T-helper 17 cell (primary cell): Measurements from ENCODE around the gene MGP. TPM values are rescaled to one million over a fixed set of nuclear protein-coding genes. Genes with fewer than 3 reads are reported as not detected.

Experiments
- ATAC-seq: fragments of 150-1000 bp; cut with Tn5 transposase; 2 replicates; pipeline ENCODE4 v1.10.0; 2021; ENCODE audit warnings: mild to moderate bottlenecking, moderate library complexity
- DNase-seq, 3 donors: peaks; one replicate each; pipeline versions ENCODE4 v3.0.0 to v3.0.0-alpha.2; 2020 to 2021
- H3K9me3 ChIP-seq: one replicate; pipeline ENCODE4 v1.7.0; 2013; ENCODE audit warnings: low read length, mild to moderate bottlenecking; ENCODE audit not compliant: control insufficient read depth, poor library complexity, severe bottlenecking
- H3K27ac Mint-ChIP-seq: one replicate; pipeline ENCODE4 v1.8.0; 2022; ENCODE audit warnings: mild to moderate bottlenecking, moderate library complexity, mixed read lengths
- H3K27me3 Mint-ChIP-seq: one replicate; pipeline ENCODE4 v1.8.0; 2022; ENCODE audit warnings: mixed read lengths
- H3K36me3 Mint-ChIP-seq: one replicate; pipeline ENCODE4 v1.8.0; 2022; ENCODE audit warnings: low read depth, mixed read lengths
- H3K4me1 Mint-ChIP-seq: one replicate; pipeline ENCODE4 v1.8.0; 2022; ENCODE audit warnings: mild to moderate bottlenecking, mixed read lengths
- H3K4me3 Mint-ChIP-seq: one replicate; pipeline ENCODE4 v1.8.0; 2022; ENCODE audit warnings: mild to moderate bottlenecking, moderate library complexity, mixed read lengths
- total RNA-seq, 4 donors: library from RNA in 2 of 4; stranded (reverse) in 2 of 4; gene quantifications; one replicate each; pipeline ENCODE4 v1.2.3 and lab custom pipeline; 2022 to 2026

MGP gene
- total RNA-seq, 2 donors from 2014 or later, result 1.7 TPM; not detected in 1

DNA sequence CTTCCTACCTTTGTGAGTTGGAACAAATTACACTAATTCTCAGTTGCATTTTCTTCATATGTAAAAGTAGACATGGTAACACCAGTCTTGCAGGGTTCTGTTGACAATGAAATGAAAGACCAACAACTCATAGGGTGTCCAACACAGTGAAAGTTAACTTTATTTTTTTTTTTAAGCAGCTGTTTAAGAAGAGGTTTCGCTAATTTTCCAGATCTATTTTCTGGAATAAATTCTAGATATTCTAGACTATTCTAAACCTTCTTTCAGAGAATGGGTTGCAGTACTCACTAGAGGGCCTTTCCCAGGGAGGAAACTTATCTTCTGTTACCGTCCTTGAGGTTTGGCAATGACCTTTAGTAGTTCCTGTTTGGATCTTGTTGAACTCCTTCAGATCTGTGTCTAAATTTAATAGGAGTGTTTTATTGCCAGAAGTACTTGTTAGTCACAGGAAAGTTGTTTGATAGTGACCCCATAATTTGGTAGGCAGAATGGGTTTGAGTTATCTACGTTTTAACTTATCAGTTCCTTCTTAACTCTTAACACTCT lies 39.5 kb downstream of the MGP start:
- ATAC-seq, result no peak
- H3K9me3 ChIP-seq, result no peaks in the 10 kb centered on the region
- Mint-ChIP-seq H3K27me3 (peaks cover 6% of the 10 kb centered on the region), H3K4me3 (no peak overlapping the region), H3K27ac (peak overlapping the region; percentile 68), H3K36me3 (no peaks in the 10 kb centered on the region), H3K4me1 (peaks cover 4% of the 10 kb centered on the region)
- no peak for DNase-seq

DNA sequence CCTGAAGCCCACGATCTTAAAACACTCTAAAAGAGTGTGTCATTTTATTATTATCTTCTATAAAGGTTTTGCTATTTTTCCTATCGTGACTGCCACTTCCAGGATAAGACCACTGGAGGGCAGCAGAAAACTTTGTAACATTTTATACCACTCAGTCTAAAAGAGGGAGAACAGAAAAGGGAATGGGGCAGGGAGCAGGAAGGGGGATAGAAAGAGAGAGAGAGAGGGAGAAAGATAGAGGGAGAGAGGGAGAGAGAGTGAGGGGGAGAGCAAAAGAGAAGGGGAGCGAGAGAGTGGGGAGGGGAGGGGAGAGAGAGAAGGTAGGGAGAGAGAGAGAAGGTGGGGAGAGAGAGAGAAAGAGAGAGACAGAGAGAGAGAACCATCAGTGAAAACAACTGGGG lies 40.3 kb downstream of the MGP start:
- peak overlapping the region; percentile 68 for H3K27ac Mint-ChIP-seq
- H3K27me3 Mint-ChIP-seq, result peaks cover 9% of the 10 kb centered on the region
- no peaks in the 10 kb centered on the region for H3K9me3 ChIP-seq
- H3K4me3 Mint-ChIP-seq, result peak overlapping the region; percentile 49
- peaks cover 4% of the 10 kb centered on the region for H3K4me1 Mint-ChIP-seq
- DNase-seq, result peak in 2 of 3 donors; percentile 14
- H3K36me3 Mint-ChIP-seq, result no peaks in the 10 kb centered on the region
- peak; percentile 68 for ATAC-seq

DNA sequence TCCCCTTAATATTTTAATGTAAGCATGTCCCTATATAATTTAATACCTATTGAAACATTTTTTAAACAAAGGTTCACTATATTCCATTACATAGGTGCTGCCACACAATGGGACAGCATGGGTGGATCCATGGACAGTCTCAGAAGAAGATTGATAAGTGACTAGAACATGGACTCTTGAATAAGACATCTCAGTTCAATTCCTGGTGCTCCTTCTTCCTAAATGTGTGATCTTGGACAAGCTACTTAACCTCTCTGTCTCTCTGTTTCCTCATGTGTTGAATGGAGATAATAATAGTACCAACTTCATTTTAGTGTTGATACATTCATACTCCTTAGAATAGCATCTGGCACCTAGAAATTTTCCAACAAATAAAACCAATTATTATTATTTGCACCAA lies 41.3 kb downstream of the MGP start:
- no peaks in the 10 kb centered on the region for H3K9me3 ChIP-seq
- no peak for DNase-seq
- no peak overlapping the region for H3K27ac Mint-ChIP-seq
- peaks cover 4% of the 10 kb centered on the region for H3K4me1 Mint-ChIP-seq
- peaks cover 18% of the 10 kb centered on the region for H3K27me3 Mint-ChIP-seq
- H3K4me3 Mint-ChIP-seq, result no peak overlapping the region
- H3K36me3 Mint-ChIP-seq, result no peaks in the 10 kb centered on the region
- no peak for ATAC-seq

DNA sequence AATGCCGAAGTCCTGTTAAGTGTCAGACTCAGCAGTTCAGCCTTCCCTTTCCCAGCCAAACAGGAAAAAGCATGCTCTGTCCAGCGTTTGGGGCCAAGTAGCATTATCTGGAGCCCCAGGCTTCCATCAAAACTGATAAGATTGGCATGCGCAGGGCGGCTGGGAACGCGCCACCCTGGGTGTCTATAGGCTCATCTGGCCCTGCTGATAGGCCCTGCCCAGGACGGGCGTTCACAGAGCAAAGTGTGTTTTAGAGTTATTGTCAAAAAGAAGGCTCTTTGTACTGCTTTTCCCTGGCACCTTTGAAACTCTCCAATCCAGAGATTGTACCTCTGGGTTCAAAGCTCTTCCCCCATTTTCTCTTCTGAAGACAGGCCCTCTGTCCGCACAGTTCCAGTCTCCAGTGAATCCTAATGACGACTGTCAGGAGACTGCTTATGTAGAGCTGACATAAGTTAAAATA lies 42.2 kb downstream of the MGP start, which contains the start of gene ART4:
ART4 (minus strand) TSS at position 102 of the 463 bp plus-strand sequence. CDS start 413 bp downstream, outside the sequence.
- no peak for ATAC-seq
- no peak for DNase-seq
- peaks cover 4% of the 10 kb centered on the region for H3K4me1 Mint-ChIP-seq
- no peaks in the 10 kb centered on the region for H3K36me3 Mint-ChIP-seq
- H3K9me3 ChIP-seq, result no peaks in the 10 kb centered on the region
- peak within 1 kb of the TSS; percentile 32 for H3K27ac Mint-ChIP-seq
- peaks cover 22% of the 10 kb centered on the region for H3K27me3 Mint-ChIP-seq
- no peak within 1 kb of the TSS for H3K4me3 Mint-ChIP-seq

DNA sequence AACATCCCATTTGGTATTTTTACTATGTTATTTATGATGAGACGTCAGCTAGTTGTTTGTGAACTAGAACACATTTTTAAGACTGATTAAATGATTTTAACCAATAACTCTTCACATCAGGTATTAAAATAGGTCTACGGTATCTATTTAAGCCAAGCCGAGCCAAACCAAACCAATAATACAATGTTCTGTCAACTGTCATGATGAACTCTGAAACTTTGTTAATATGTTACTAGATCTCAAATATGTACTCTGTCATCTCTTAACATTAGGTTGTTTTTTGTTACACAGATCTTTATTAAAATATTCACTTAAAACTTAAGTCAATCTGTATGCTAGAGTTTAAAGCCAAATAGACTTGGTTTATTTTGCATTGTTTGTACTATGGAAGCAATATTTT lies 43.3 kb downstream of the MGP start:
- H3K27ac Mint-ChIP-seq, result no peak overlapping the region
- no peaks in the 10 kb centered on the region for H3K9me3 ChIP-seq
- H3K4me3 Mint-ChIP-seq, result no peak overlapping the region
- ATAC-seq (no peak), DNase-seq (no peak)
- no peaks in the 10 kb centered on the region for H3K36me3 Mint-ChIP-seq
- H3K4me1 Mint-ChIP-seq, result peaks cover 4% of the 10 kb centered on the region
- H3K27me3 Mint-ChIP-seq, result peaks cover 22% of the 10 kb centered on the region

DNA sequence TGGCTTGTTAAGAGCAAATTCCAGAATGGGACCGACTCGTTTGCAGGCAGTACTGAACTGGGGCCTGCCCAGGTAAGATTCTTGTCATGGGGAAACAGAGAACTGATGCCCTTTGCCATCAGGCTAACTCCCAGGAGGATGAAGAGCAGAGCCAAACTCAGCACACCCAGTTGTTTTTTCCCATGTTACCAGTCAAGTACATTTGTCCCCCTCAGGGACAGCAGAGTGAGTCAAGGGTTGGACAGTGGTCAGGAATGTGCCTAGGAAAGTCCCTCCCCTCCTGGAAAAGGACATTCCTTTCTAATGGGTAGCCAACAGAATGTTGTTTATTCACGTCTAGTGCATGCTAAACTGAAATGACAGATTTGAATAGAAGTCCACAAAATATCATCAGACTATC lies 43.9 kb downstream of the MGP start:
- H3K36me3 Mint-ChIP-seq, result no peaks in the 10 kb centered on the region
- H3K27ac Mint-ChIP-seq, result no peak overlapping the region
- no peak for ATAC-seq
- H3K4me3 Mint-ChIP-seq, result no peak overlapping the region
- DNase-seq, result no peak
- no peaks in the 10 kb centered on the region for H3K9me3 ChIP-seq
- peaks cover 4% of the 10 kb centered on the region for H3K4me1 Mint-ChIP-seq
- peaks cover 22% of the 10 kb centered on the region for H3K27me3 Mint-ChIP-seq

DNA sequence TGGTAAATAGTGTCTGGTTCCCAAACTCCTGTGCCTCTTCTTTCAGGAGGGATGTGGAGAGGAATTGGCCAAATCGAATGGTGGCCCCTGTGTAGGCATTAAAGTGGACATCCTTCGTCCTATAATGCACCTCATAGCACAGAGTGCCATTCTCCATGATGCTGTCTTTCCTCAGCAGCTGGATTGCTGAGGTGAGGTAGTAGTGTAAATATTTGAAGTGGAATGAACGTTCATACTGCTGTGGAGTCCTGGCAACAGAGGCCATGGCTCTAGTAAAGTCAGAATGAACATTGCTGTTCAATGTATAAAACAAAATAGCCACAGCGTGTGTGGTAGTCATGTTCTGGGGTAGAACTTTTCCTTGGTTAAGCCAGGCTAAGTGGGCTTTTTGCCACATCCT lies 45.0 kb downstream of the MGP start:
- Mint-ChIP-seq H3K4me1 (peaks cover 6% of the 10 kb centered on the region), H3K27me3 (peaks cover 23% of the 10 kb centered on the region), H3K27ac (no peak overlapping the region), H3K4me3 (no peak overlapping the region), H3K36me3 (no peaks in the 10 kb centered on the region)
- DNase-seq (no peak), ATAC-seq (no peak)
- no peaks in the 10 kb centered on the region for H3K9me3 ChIP-seq

DNA sequence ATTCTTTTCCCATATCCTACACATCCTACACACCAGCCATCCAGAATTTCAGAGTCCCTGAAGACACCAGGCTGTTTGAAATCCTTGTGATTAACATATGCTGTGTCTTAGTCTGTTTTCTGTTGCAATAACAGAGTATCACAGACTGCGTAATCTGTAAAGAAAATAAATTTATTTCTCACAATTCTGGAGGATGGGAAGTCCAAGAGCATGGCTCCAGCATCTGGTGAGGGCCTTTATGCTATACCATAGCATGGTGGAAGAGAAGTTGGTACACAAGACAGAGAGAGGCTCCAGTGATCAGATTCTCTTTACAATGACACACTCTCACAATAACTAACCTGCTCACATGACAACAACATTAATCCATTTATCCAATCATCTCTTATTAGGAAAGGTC lies 46.4 kb downstream of the MGP start:
- H3K36me3 Mint-ChIP-seq, result no peaks in the 10 kb centered on the region
- no peak overlapping the region for H3K4me3 Mint-ChIP-seq
- DNase-seq (no peak), ATAC-seq (no peak)
- no peaks in the 10 kb centered on the region for H3K9me3 ChIP-seq
- peaks cover 2% of the 10 kb centered on the region for H3K4me1 Mint-ChIP-seq
- peaks cover 36% of the 10 kb centered on the region for H3K27me3 Mint-ChIP-seq
- H3K27ac Mint-ChIP-seq, result no peak overlapping the region

DNA sequence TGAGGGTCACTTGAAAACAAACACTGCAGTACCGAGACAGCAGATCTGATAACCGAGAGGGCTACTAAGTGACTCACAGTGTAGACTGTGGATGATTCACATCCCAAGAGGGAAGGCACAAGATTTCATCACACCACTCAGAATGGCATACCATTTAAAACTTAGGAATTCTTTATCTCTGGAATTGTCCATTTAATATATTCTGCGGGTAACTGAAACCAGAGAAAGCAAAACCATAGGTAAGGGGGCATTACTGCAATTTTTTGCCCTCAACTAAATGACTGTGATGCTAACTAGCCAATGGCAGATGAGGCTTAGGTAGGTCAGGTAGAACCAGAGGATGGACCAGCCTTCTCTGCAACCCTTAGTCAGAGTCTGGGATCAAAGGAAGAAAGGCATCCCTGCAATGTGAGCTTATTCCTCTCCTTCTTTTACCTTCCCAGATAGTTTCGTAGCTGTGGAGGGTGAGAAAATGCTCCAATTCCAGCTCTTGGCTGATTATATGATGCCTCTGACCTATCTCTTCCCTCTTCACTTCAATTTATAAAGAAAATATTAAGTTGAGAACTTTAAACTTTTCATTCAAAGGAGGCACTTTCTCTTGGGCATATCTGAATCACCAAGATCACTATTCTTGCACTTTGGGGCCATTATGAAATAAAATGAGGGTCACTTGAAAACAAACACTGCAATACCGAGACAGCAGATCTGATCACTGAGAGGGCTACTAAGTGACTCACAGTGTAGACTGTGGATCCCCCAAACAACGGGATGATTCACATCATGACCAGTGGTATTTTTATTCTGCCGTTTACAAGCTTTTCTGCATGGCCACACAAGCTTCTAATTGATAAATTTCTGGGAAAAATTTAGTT lies 49.1 kb downstream of the MGP start:
- Mint-ChIP-seq H3K27ac (no peak overlapping the region), H3K4me3 (no peak overlapping the region), H3K27me3 (peaks cover 53% of the 10 kb centered on the region), H3K36me3 (peaks cover 6% of the 10 kb centered on the region), H3K4me1 (peaks cover 2% of the 10 kb centered on the region)
- ATAC-seq (no peak), DNase-seq (no peak)
- H3K9me3 ChIP-seq, result no peaks in the 10 kb centered on the region

DNA sequence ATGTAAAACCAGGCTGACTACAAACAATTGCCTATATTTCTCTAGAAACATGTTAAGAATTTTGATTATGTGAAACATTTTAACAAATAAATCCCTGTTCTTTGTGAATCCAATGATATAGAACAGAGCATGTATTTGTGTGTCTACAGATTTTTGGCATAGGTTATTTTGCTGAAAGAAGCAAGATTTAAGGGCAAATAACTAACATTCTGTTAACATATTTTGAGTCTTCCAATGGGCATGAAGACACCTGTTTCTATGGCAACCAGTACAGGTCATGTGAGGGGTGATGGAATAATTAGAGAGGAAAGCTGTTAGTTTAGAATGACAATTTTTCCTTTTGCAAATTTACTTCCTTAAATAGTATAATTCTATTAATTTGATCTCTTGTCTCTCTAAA lies 51.1 kb downstream of the MGP start:
- no peak overlapping the region for H3K27ac Mint-ChIP-seq
- H3K4me3 Mint-ChIP-seq, result no peak overlapping the region
- no peaks in the 10 kb centered on the region for H3K9me3 ChIP-seq
- H3K36me3 Mint-ChIP-seq, result peaks cover 6% of the 10 kb centered on the region
- H3K27me3 Mint-ChIP-seq, result peaks cover 37% of the 10 kb centered on the region
- H3K4me1 Mint-ChIP-seq, result peaks cover 2% of the 10 kb centered on the region
- ATAC-seq, result no peak
- DNase-seq, result no peak

DNA sequence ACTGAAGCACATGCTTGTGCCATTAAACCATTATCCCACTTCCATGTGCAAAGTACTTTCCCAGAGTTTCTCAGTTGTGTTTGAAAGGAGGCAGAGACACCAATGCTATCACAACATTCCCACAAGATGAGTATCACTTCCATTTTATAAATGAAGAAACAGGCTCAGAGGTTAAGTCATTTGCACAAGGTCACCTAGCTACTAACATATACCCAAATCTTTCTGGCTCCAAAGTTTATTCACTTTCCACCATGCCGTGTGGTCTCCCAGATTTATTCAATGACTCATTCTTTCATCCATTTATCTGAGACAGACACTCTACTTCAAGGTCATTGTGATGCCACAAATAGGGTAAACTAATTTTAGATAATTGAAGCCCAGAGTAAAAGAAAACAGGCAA lies 51.7 kb downstream of the MGP start:
- DNase-seq (no peak), ATAC-seq (no peak)
- Mint-ChIP-seq H3K4me3 (no peak overlapping the region), H3K27ac (no peak overlapping the region), H3K4me1 (peaks cover 2% of the 10 kb centered on the region), H3K27me3 (peaks cover 32% of the 10 kb centered on the region), H3K36me3 (peaks cover 6% of the 10 kb centered on the region)
- H3K9me3 ChIP-seq, result no peaks in the 10 kb centered on the region

DNA sequence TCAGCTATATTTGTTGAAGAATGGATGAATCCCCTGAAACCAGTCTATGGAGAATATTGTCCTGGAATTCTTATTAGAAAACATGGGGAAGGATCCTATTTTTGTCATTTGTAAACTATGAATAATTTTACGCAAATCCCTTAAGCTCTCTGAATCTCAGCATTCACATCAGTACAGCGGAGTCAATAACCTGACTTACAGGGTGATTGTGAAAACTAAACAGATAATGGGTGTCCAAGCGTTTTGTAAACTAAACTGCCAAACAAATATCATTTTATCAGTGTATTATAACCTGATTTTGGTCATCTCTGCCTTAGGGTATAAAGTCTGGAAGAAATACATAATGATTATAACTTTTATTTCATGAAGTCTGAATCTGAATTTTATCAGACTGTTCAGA lies 52.3 kb downstream of the MGP start:
- DNase-seq (no peak), ATAC-seq (no peak)
- peaks cover 6% of the 10 kb centered on the region for H3K36me3 Mint-ChIP-seq
- peaks cover 32% of the 10 kb centered on the region for H3K27me3 Mint-ChIP-seq
- peaks cover 2% of the 10 kb centered on the region for H3K4me1 Mint-ChIP-seq
- no peak overlapping the region for H3K27ac Mint-ChIP-seq
- no peak overlapping the region for H3K4me3 Mint-ChIP-seq
- H3K9me3 ChIP-seq, result no peaks in the 10 kb centered on the region
